GM23338 (cell line): Measurements from ENCODE around the gene CHAT. TPM values are rescaled to one million over a fixed set of nuclear protein-coding genes. Genes with fewer than 3 reads are reported as not detected.

ENCODE experiments used
- ATAC-seq: fragments of 200-7000 bp; cut with Tn5 transposase; 3 replicates; pipeline ENCODE4 v1.9.1; 2020
- DNase-seq: peaks from one replicate; pipeline ENCODE4 v3.0.0-alpha.2; 2015; ENCODE audit warnings: low spot score
- H2AFZ ChIP-seq: fragments of 200-600 bp; sonication (generic); 2 replicates; pipeline ENCODE4 v1.8.0; 2016; ENCODE audit warnings: antibody characterized with exemption, mild to moderate bottlenecking, moderate library complexity
- H3F3A ChIP-seq: fragments of 200-600 bp; sonication (generic); replicated peaks from 2 replicates; pipeline ENCODE4 v1.8.0; 2017; ENCODE audit warnings: antibody characterized with exemption, mixed run types, low read depth
- H3K27ac ChIP-seq: fragments of 200-600 bp; sonication (generic); 2 replicates; pipeline ENCODE4 v1.6.1; 2016; ENCODE audit warnings: low read depth
- H3K27me3 ChIP-seq: fragments of 200-600 bp; sonication (generic); 2 replicates; pipeline ENCODE4 v1.8.0; 2016; ENCODE audit warnings: mild to moderate bottlenecking, mixed run types, moderate library complexity; ENCODE audit not compliant: insufficient read depth
- H3K36me3 ChIP-seq: fragments of 200-600 bp; sonication (generic); 2 replicates; pipeline ENCODE4 v1.8.0; 2016; ENCODE audit warnings: mild to moderate bottlenecking; ENCODE audit not compliant: insufficient read depth
- H3K4me1 ChIP-seq: fragments of 200-600 bp; sonication (generic); 2 replicates; pipeline ENCODE4 v1.8.0; 2016; ENCODE audit warnings: mild to moderate bottlenecking, moderate library complexity; ENCODE audit not compliant: insufficient read depth
- H3K4me2 ChIP-seq: fragments of 200-600 bp; sonication (generic); 2 replicates; pipeline ENCODE4 v1.7.1; 2017; ENCODE audit warnings: mixed run types
- H3K4me3 ChIP-seq: fragments of 200-600 bp; sonication (generic); 2 replicates; pipeline ENCODE4 v1.6.1; 2016; ENCODE audit warnings: mixed run types
- H3K79me2 ChIP-seq: fragments of 200-600 bp; sonication (generic); replicated peaks from 2 replicates; pipeline ENCODE4 v1.8.0; 2017; ENCODE audit warnings: mild to moderate bottlenecking; ENCODE audit not compliant: insufficient read depth
- H3K9me2 ChIP-seq: fragments of 200-600 bp; sonication (generic); 2 replicates; pipeline ENCODE4 v1.8.0; 2017; ENCODE audit not compliant: insufficient read depth
- H4K20me1 ChIP-seq: fragments of 200-600 bp; sonication (generic); replicated peaks from 2 replicates; pipeline ENCODE4 v1.8.0; 2017; ENCODE audit warnings: mild to moderate bottlenecking; ENCODE audit not compliant: insufficient read depth
- H3K27ac Mint-ChIP-seq: 2 replicates; pipeline ENCODE4 v1.8.0; 2020; ENCODE audit warnings: inconsistent platforms, mild to moderate bottlenecking, moderate library complexity, mixed read lengths
- H3K27me3 Mint-ChIP-seq: 3 replicates; pipeline ENCODE4 v1.8.0; 2022; ENCODE audit warnings: low read depth, mild to moderate bottlenecking, moderate library complexity, mixed read lengths, inconsistent platforms; ENCODE audit not compliant: insufficient read depth, poor library complexity
- H3K36me3 Mint-ChIP-seq: 3 replicates; pipeline ENCODE4 v1.8.0; 2021; ENCODE audit warnings: low read depth, mild to moderate bottlenecking, inconsistent platforms, moderate library complexity, mixed read lengths
- H3K4me1 Mint-ChIP-seq: 3 replicates; pipeline ENCODE4 v1.8.0; 2020; ENCODE audit warnings: mild to moderate bottlenecking, inconsistent platforms, mixed read lengths
- H3K4me3 Mint-ChIP-seq: 3 replicates; pipeline ENCODE4 v1.8.0; 2021; ENCODE audit warnings: moderate library complexity, mild to moderate bottlenecking, inconsistent platforms, mixed read lengths
- H3K9me3 Mint-ChIP-seq: 3 replicates; pipeline ENCODE4 v1.8.0; 2020; ENCODE audit warnings: moderate library complexity, mild to moderate bottlenecking, inconsistent platforms, mixed read lengths
- CREB1 ChIP-seq: fragments of 250-450 bp; sonication (Bioruptor Pico); IDR thresholded peaks from 2 replicates; pipeline ENCODE4 v1.5.0; 2020; ENCODE audit warnings: low read depth, mild to moderate bottlenecking, moderate library complexity
- NANOG ChIP-seq: IDR thresholded peaks from 2 replicates; pipeline ENCODE4 v1.6.1; 2016; ENCODE audit warnings: antibody characterized with exemption, borderline replicate concordance
- ZNF331 ChIP-seq: fragments of 250-450 bp; sonication (Bioruptor Pico); IDR thresholded peaks from 2 replicates; pipeline ENCODE4 v1.5.0; 2020; ENCODE audit warnings: low read depth, mild to moderate bottlenecking, moderate library complexity
- polyA plus RNA-seq: library from polyadenylated mRNA; unstranded; fragments of >200 nt; fragmentation: Nextera tagmentation; extraction: Ambion mirVana; gene quantifications from 2 replicates; pipeline ENCODE4 v1.2.1, GENCODE V29; 2016
- total RNA-seq: library from RNA; depleted of rRNA; stranded (reverse); fragments of >200 nt; shearing (Covaris generic); gene quantifications from 2 replicates; pipeline ENCODE4 v1.2.3, GENCODE V29; 2014
- TF ChIP-seq, protein P1 (sequence below): fragments of 250-450 bp; sonication (Bioruptor Pico); IDR thresholded peaks from 2 replicates; pipeline ENCODE4 v1.5.0; 2020; ENCODE audit warnings: mild to moderate bottlenecking, moderate library complexity
- TF ChIP-seq, protein P2 (sequence below), 2 experiments: fragments of 200-600 bp in 1 of 2; sonication (generic) in 1 of 2; conservative IDR thresholded peaks; 2 replicates each; pipeline versions ENCODE4 v1.5.1 to v1.6.1; 2016 to 2017; ENCODE audit warnings: antibody characterized with exemption in 2 of 2, low read depth in 2 of 2, mild to moderate bottlenecking in 2 of 2, moderate library complexity in 1 of 2

The CHAT gene
- total and polyA plus RNA-seq, 2 experiments from 2014 or later, result not detected

DNA sequence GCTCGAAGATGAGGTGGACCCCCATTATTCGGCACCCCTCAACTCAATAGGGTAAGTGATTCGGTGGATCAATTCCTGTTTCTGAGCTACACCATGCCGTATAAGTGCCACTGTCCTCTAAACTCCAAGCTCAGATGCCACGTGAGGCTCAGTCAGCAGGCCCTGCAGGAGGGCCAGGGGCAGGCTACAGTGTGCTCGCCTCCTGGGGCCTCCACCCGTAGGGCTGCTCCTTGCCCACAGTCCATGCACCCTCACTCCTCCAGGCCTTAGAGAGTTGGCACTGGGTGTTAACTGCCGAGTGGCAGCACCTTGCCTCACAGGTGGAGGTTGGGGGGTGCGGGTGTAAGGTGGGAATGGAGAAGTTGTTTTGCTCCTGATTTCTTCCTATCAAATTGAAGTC lies 77.8 kb downstream of the CHAT start (continued):
- TF ChIP-seq, protein P1, sequence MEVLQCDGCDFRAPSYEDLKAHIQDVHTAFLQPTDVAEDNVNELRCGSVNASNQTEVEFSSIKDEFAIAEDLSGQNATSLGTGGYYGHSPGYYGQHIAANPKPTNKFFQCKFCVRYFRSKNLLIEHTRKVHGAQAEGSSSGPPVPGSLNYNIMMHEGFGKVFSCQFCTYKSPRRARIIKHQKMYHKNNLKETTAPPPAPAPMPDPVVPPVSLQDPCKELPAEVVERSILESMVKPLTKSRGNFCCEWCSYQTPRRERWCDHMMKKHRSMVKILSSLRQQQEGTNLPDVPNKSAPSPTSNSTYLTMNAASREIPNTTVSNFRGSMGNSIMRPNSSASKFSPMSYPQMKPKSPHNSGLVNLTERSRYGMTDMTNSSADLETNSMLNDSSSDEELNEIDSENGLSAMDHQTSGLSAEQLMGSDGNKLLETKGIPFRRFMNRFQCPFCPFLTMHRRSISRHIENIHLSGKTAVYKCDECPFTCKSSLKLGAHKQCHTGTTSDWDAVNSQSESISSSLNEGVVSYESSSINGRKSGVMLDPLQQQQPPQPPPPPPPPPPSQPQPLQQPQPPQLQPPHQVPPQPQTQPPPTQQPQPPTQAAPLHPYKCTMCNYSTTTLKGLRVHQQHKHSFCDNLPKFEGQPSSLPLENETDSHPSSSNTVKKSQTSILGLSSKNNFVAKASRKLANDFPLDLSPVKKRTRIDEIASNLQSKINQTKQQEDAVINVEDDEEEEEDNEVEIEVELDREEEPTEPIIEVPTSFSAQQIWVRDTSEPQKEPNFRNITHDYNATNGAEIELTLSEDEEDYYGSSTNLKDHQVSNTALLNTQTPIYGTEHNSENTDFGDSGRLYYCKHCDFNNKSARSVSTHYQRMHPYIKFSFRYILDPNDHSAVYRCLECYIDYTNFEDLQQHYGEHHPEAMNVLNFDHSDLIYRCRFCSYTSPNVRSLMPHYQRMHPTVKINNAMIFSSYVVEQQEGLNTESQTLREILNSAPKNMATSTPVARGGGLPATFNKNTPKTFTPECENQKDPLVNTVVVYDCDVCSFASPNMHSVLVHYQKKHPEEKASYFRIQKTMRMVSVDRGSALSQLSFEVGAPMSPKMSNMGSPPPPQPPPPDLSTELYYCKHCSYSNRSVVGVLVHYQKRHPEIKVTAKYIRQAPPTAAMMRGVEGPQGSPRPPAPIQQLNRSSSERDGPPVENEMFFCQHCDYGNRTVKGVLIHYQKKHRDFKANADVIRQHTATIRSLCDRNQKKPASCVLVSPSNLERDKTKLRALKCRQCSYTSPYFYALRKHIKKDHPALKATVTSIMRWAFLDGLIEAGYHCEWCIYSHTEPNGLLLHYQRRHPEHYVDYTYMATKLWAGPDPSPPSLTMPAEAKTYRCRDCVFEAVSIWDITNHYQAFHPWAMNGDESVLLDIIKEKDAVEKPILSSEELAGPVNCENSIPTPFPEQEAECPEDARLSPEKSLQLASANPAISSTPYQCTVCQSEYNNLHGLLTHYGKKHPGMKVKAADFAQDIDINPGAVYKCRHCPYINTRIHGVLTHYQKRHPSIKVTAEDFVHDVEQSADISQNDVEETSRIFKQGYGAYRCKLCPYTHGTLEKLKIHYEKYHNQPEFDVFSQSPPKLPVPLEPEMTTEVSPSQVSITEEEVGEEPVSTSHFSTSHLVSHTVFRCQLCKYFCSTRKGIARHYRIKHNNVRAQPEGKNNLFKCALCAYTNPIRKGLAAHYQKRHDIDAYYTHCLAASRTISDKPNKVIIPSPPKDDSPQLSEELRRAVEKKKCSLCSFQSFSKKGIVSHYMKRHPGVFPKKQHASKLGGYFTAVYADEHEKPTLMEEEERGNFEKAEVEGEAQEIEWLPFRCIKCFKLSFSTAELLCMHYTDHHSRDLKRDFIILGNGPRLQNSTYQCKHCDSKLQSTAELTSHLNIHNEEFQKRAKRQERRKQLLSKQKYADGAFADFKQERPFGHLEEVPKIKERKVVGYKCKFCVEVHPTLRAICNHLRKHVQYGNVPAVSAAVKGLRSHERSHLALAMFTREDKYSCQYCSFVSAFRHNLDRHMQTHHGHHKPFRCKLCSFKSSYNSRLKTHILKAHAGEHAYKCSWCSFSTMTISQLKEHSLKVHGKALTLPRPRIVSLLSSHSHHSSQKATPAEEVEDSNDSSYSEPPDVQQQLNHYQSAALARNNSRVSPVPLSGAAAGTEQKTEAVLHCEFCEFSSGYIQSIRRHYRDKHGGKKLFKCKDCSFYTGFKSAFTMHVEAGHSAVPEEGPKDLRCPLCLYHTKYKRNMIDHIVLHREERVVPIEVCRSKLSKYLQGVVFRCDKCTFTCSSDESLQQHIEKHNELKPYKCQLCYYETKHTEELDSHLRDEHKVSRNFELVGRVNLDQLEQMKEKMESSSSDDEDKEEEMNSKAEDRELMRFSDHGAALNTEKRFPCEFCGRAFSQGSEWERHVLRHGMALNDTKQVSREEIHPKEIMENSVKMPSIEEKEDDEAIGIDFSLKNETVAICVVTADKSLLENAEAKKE, result no peak
- TF ChIP-seq ZNF331, result no peak
- TF ChIP-seq, protein P2, sequence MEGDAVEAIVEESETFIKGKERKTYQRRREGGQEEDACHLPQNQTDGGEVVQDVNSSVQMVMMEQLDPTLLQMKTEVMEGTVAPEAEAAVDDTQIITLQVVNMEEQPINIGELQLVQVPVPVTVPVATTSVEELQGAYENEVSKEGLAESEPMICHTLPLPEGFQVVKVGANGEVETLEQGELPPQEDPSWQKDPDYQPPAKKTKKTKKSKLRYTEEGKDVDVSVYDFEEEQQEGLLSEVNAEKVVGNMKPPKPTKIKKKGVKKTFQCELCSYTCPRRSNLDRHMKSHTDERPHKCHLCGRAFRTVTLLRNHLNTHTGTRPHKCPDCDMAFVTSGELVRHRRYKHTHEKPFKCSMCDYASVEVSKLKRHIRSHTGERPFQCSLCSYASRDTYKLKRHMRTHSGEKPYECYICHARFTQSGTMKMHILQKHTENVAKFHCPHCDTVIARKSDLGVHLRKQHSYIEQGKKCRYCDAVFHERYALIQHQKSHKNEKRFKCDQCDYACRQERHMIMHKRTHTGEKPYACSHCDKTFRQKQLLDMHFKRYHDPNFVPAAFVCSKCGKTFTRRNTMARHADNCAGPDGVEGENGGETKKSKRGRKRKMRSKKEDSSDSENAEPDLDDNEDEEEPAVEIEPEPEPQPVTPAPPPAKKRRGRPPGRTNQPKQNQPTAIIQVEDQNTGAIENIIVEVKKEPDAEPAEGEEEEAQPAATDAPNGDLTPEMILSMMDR (conservative IDR thresholded peaks at IDR 0.05; ENCODE audit: low read depth in 2 of 2), result no peak
- no peak for TF ChIP-seq CREB1
- TF ChIP-seq NANOG, result no peak

DNA sequence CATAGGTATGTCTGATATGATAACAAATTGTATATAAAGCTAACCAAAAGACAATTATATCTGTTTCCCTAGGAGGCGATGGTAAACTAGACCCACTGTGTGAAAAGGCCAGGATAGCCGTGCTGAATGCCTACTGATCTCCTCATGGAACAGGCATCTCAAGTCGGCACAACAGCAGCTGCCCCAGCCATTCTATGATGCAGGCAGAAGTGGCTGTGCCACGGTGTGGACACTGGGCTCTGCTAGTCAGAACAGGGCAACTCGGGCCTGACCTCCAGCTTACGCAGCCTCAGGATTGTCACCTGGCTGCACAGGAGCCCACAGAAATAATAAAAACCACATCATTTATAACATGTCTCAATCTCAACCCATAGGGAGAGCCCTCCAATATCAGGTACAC lies 80.6 kb downstream of the CHAT start:
- Mint-ChIP-seq H3K27ac (no peak overlapping the region), H3K27me3 (peaks cover 61% of the 10 kb centered on the region), H3K4me3 (no peak overlapping the region), H3K9me3 (peaks cover 13% of the 10 kb centered on the region; the same call in 2 of the 3 replicates), H3K4me1 (peaks cover 29% of the 10 kb centered on the region), H3K36me3 (no peaks in the 10 kb centered on the region)
- ATAC-seq (no peak), DNase-seq (no peak)
- TF ChIP-seq CREB1, result no peak
- Histone ChIP-seq H3K4me3 (no peak overlapping the region), H4K20me1 (no peaks in the 10 kb centered on the region; the same call in 1 of the 2 replicates), H3K79me2 (no peaks in the 10 kb centered on the region), H2AFZ (no peak overlapping the region), H3K4me1 (peaks cover 22% of the 10 kb centered on the region), H3K27ac (no peak overlapping the region), H3F3A (no peaks in the 10 kb centered on the region; the same call in 1 of the 2 replicates), H3K36me3 (no peaks in the 10 kb centered on the region), H3K9me2 (no peaks in the 10 kb centered on the region; the same call in 1 of the 2 replicates), H3K4me2 (no peak overlapping the region), H3K27me3 (peaks cover 82% of the 10 kb centered on the region)
